ENCODE measurements around the gene DYNC1LI2. TPM values are rescaled to one million over a fixed set of nuclear protein-coding genes. Genes with fewer than 3 reads are reported as not detected.
A peak's percentile ranks its signal among the peaks of the same experiment; 100 is the strongest.

DYNC1LI2 gene
- total and polyA plus RNA-seq, 12 donors = 27.2 to 109 (median 88.2) TPM

- Histone ChIP-seq H3K27ac (no peak overlapping the region), H3K4me1 (peaks cover 0 to 7% (median 0%) of the 10 kb centered on the region in 9 donors), H3K27me3 (no peaks in the 10 kb centered on the region), H3K9me3 (no peaks in the 10 kb centered on the region), H3K4me3 (no peak overlapping the region), H3K36me3 (peaks cover 0 to 73% (median 25%) of the 10 kb centered on the region in 9 donors)
- intact Hi-C loops (cut with DNase I) = no loop called here
- DNase-seq (no peak), ATAC-seq (no peak)
- TF ChIP-seq CTCF (IDR thresholded peaks at IDR 0.05) = no peak
- whole genome bisulfite sequencing, 2 donors = 94 to 96% methylated on average over 4 of the region's 4 CpGs
Measured at GRCh38 chr16:66719246-66719645, 32.2 kb downstream of the DYNC1LI2 start.

- no peak for TF ChIP-seq CTCF (IDR thresholded peaks at IDR 0.05)
Measured at GRCh38 chr16:66717776-66718175, 33.6 kb downstream of the DYNC1LI2 start.

DNA sequence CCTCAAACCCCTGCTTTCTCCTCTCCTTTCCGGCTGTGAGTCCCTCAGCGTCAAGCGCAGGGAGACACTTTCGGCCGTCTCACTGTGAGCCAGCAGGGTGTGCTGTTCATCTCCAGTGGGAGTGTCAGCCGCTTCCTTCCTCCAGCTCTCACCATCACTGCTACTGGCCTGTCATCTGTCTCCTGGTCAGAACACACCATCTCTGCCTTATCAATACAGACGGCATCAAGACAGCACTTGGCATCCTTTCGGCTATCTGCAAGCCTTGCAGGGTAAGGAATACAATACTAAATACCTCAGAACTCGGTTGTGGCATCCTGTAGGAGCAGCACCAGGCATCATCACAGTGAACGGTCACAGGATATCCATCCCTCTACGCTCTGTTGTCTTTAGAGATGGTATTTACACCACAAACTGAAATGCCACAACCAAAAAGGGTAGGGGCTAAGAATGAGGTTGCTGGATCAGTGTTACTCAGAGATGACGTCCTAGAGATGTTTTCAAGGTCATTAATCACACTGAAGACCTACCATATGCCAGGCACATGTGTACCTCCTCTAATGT is 34.2 kb downstream of the DYNC1LI2 start:
- WGBS, 2 donors = 41 to 44% methylated on average over 12 of the region's 12 CpGs
- no peak overlapping the region for H3K4me3 ChIP-seq
- H3K27me3 ChIP-seq = no peaks in the 10 kb centered on the region
- intact Hi-C loops (cut with DNase I) = no loop called here
- H3K36me3 ChIP-seq = peaks cover 0 to 52% (median 6%) of the 10 kb centered on the region in 9 donors
- TF ChIP-seq CTCF (IDR thresholded peaks at IDR 0.05) = peak; percentile 5 to 62 (median 53)
- no peak overlapping the region for H3K27ac ChIP-seq
- H3K4me1 ChIP-seq = peaks cover 0 to 12% (median 0%) of the 10 kb centered on the region in 9 donors
- DNase-seq (peak; percentile 14 to 30), ATAC-seq (peak; percentile 60 to 76 (median 72))
- no peaks in the 10 kb centered on the region for H3K9me3 ChIP-seq

More at GRCh38 chr16:66717776-66718175, 33.6 kb downstream of the DYNC1LI2 start:
- no peak overlapping the region for H3K4me3 ChIP-seq
- WGBS, 2 donors = 78 to 79% methylated on average over 4 of the region's 4 CpGs
- intact Hi-C loops (cut with DNase I) = no loop called here
- DNase-seq (no peak), ATAC-seq (no peak)
- H3K27me3 ChIP-seq = no peaks in the 10 kb centered on the region
- H3K9me3 ChIP-seq = no peaks in the 10 kb centered on the region
- peaks cover 0 to 12% (median 0%) of the 10 kb centered on the region in 9 donors for H3K4me1 ChIP-seq
- H3K36me3 ChIP-seq = peaks cover 0 to 58% (median 11%) of the 10 kb centered on the region in 9 donors
- H3K27ac ChIP-seq = no peak overlapping the region

GRCh38 chr16:66714654-66715307 is 36.6 kb downstream of the DYNC1LI2 start:
- ATAC-seq (no peak), DNase-seq (no peak)
- TF ChIP-seq CTCF (IDR thresholded peaks at IDR 0.05) = no peak
- no peak overlapping the region for H3K4me3 ChIP-seq
- H3K36me3 ChIP-seq = peaks cover 0 to 28% (median 0%) of the 10 kb centered on the region in 9 donors
- H3K4me1 ChIP-seq = peaks cover 0 to 12% (median 0%) of the 10 kb centered on the region in 9 donors
- intact Hi-C loops (cut with DNase I) = no loop called here
- H3K27me3 ChIP-seq = no peaks in the 10 kb centered on the region
- peaks cover 0 to 9% (median 0%) of the 10 kb centered on the region in 11 donors for H3K9me3 ChIP-seq
- 64 to 68% methylated on average over 6 of the region's 6 CpGs for WGBS, 2 donors
- H3K27ac ChIP-seq = no peak overlapping the region

All from heart right ventricle (tissue), 16 donors.